ENCODE data around the gene ZBTB37.
"Not testable (repeated sequence)": the region's sequence is repeated elsewhere in the genome, so short reads cannot be mapped to it uniquely, and the experiment has no call there.

The ZBTB37 gene

GRCh38 chr1:173917635-173918493 lies 49.7 kb downstream of the ZBTB37 start:
- 100% methylated on average over 1 of the region's 12 CpGs for WGBS (ENCODE audit: extremely low coverage, insufficient coverage, low lambda C conversion rate)
- Histone ChIP-seq H3K27ac (ENCODE audit: low read depth, low read length) (no peak overlapping the region), H3K79me2 (ENCODE audit: control insufficient read depth, insufficient read depth, low read length) (no peaks in the 10 kb centered on the region), H3K4ac (ENCODE audit: low read depth, low read length) (no peak overlapping the region), H3K4me3 (ENCODE audit: low read length) (no peak overlapping the region), H2AK5ac (ENCODE audit: low read length) (no peak overlapping the region), H3K27me3 (ENCODE audit: insufficient read depth, low read length, poor library complexity) (no peaks in the 10 kb centered on the region), H3K36me3 (ENCODE audit: control insufficient read depth, insufficient read depth, low read length) (no peaks in the 10 kb centered on the region), H3K9ac (ENCODE audit: low read length) (no peak overlapping the region), H3K4me1 (ENCODE audit: control insufficient read depth, low read depth, low read length) (no peaks in the 10 kb centered on the region), H2BK15ac (replicated peaks; ENCODE audit: low read depth) (no peak overlapping the region), H2BK5ac (ENCODE audit: low read length) (no peak overlapping the region), H4K8ac (ENCODE audit: low read depth, low read length) (no peak overlapping the region), H2BK120ac (ENCODE audit: low read depth, low read length) (no peak overlapping the region), H3K79me1 (ENCODE audit: low read length) (no peaks in the 10 kb centered on the region), H3K23ac (ENCODE audit: low read length) (no peak overlapping the region), H4K5ac (ENCODE audit: low read length) (no peak overlapping the region), H3K18ac (ENCODE audit: low read length) (no peak overlapping the region), H3K56ac (ENCODE audit: low read length) (no peak overlapping the region), H3K4me2 (ENCODE audit: low read length) (no peak overlapping the region)
- DNase-seq = no peak

- Histone ChIP-seq H2AK5ac (ENCODE audit: low read length) (no peak overlapping the region), H2BK5ac (ENCODE audit: low read length) (no peak overlapping the region), H3K4ac (ENCODE audit: low read depth, low read length) (no peak overlapping the region), H3K4me1 (ENCODE audit: control insufficient read depth, low read depth, low read length) (no peaks in the 10 kb centered on the region), H3K27me3 (ENCODE audit: insufficient read depth, low read length, poor library complexity) (no peaks in the 10 kb centered on the region), H3K4me3 (ENCODE audit: low read length) (no peak overlapping the region), H2BK120ac (ENCODE audit: low read depth, low read length) (no peak overlapping the region), H3K36me3 (ENCODE audit: control insufficient read depth, insufficient read depth, low read length) (no peaks in the 10 kb centered on the region), H4K5ac (ENCODE audit: low read length) (no peak overlapping the region), H2BK15ac (replicated peaks; ENCODE audit: low read depth) (no peak overlapping the region), H3K56ac (ENCODE audit: low read length) (no peak overlapping the region), H3K4me2 (ENCODE audit: low read length) (no peak overlapping the region), H4K8ac (ENCODE audit: low read depth, low read length) (no peak overlapping the region), H3K9ac (ENCODE audit: low read length) (no peak overlapping the region), H3K23ac (ENCODE audit: low read length) (no peak overlapping the region), H3K27ac (ENCODE audit: low read depth, low read length) (no peak overlapping the region), H3K18ac (ENCODE audit: low read length) (no peak overlapping the region), H3K79me2 (ENCODE audit: control insufficient read depth, insufficient read depth, low read length) (no peaks in the 10 kb centered on the region), H3K79me1 (ENCODE audit: low read length) (no peaks in the 10 kb centered on the region)
- WGBS (ENCODE audit: extremely low coverage, insufficient coverage, low lambda C conversion rate) = no CpG with 5 or more reads among the region's 5 CpGs
- DNase-seq = peak; percentile 10
Measured at GRCh38 chr1:173920861-173921260, 52.7 kb downstream of the ZBTB37 start.

DNA sequence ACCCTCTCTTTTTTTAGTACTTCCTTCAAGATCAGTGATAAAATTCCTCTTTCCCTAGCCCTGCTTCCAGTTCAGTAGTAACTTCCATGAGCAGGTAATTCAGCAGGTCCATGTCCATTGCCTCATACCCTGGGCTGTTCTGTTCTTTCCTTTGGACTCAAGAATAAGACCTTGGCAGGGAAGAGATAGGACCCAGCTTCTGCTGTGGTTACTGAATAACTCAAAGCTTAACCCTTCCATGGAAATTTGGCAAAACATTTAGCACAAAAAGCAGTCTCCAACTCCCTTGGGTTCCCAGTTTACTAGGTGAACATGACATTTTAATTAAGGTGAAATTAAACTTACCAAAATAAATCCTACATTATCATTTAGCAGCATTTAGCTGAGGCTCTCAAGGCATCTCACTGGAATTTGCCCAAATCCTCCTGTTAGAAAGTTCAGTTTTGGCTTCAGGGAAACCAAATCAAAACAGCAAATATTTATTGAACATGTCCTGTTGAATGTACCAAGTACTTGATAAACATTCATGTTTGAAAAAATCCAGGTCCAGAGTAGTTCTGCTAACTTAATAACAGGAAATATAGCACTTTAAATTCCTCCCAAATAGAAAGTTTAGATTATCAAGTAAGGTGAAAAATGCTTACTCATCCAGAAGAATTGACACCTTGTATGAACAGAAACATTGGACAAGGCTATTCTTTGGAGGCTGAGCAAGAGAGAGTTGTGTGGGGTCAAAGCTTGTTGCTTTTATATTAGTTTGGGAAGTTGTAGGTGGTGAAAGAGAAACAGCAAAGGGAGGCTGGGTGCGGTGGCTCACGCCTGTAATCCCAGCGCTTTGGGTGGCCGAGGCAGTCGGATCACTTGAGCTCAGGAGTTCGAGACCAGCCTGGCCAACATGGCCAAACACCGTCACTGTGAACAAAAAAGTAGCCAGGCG lies 57.4 kb downstream of the ZBTB37 start:
- H2BK120ac ChIP-seq (ENCODE audit: low read depth, low read length) = no peak overlapping the region
- no peak overlapping the region for H3K9ac ChIP-seq (ENCODE audit: low read length)
- H3K27ac ChIP-seq (ENCODE audit: low read depth, low read length) = no peak overlapping the region
- no peak overlapping the region for H3K4me2 ChIP-seq (ENCODE audit: low read length)
- H2BK15ac ChIP-seq (replicated peaks; ENCODE audit: low read depth) = no peak overlapping the region
- no peak overlapping the region for H2AK5ac ChIP-seq (ENCODE audit: low read length)
- no peak overlapping the region for H3K23ac ChIP-seq (ENCODE audit: low read length)
- H3K79me2 ChIP-seq (ENCODE audit: control insufficient read depth, insufficient read depth, low read length) = no peaks in the 10 kb centered on the region
- DNase-seq = no peak
- no peak overlapping the region for H3K18ac ChIP-seq (ENCODE audit: low read length)
- H2BK5ac ChIP-seq (ENCODE audit: low read length) = no peak overlapping the region
- H4K8ac ChIP-seq (ENCODE audit: low read depth, low read length) = no peak overlapping the region
- H3K27me3 ChIP-seq (ENCODE audit: insufficient read depth, low read length, poor library complexity) = no peaks in the 10 kb centered on the region
- H3K4me3 ChIP-seq (ENCODE audit: low read length) = no peak overlapping the region
- H3K36me3 ChIP-seq (ENCODE audit: control insufficient read depth, insufficient read depth, low read length) = no peaks in the 10 kb centered on the region
- H3K4me1 ChIP-seq (ENCODE audit: control insufficient read depth, low read depth, low read length) = no peaks in the 10 kb centered on the region
- no CpG with 5 or more reads among the region's 8 CpGs for WGBS (ENCODE audit: extremely low coverage, insufficient coverage, low lambda C conversion rate)
- H3K79me1 ChIP-seq (ENCODE audit: low read length) = no peaks in the 10 kb centered on the region
- no peak overlapping the region for H3K4ac ChIP-seq (ENCODE audit: low read depth, low read length)
- H3K56ac ChIP-seq (ENCODE audit: low read length) = no peak overlapping the region
- H4K5ac ChIP-seq (ENCODE audit: low read length) = no peak overlapping the region

DNA sequence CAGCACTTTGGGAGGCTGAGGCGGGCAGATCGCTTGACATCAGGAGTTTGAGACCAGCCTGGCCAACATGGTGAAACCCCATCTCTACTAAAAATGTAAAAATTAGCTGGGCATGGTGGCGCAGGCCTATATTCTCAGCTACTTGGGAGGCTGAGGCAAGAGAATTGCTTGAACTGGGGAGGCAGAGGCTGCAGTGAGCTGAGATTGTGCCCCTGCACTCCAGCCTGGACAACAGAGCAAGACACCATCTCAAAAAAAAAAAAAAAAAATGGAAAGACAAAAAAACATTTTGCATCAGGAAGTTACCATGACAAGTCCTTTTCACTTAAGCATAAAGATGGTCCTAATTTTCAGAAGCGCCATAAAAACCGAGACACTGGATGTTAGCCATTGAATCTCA lies 62.4 kb downstream of the ZBTB37 start:
- H4K8ac ChIP-seq (ENCODE audit: low read depth, low read length); H3K79me1 ChIP-seq (ENCODE audit: low read length); H3K9ac ChIP-seq (ENCODE audit: low read length); H3K4me2 ChIP-seq (ENCODE audit: low read length); H4K5ac ChIP-seq (ENCODE audit: low read length); H3K4ac ChIP-seq (ENCODE audit: low read depth, low read length); H2BK15ac ChIP-seq (replicated peaks; ENCODE audit: low read depth); H2AK5ac ChIP-seq (ENCODE audit: low read length); H3K27me3 ChIP-seq (ENCODE audit: insufficient read depth, low read length, poor library complexity); H3K23ac ChIP-seq (ENCODE audit: low read length); H2BK120ac ChIP-seq (ENCODE audit: low read depth, low read length); H3K18ac ChIP-seq (ENCODE audit: low read length); H3K79me2 ChIP-seq (ENCODE audit: control insufficient read depth, insufficient read depth, low read length); H2BK5ac ChIP-seq (ENCODE audit: low read length); H3K36me3 ChIP-seq (ENCODE audit: control insufficient read depth, insufficient read depth, low read length); H3K4me3 ChIP-seq (ENCODE audit: low read length); H3K4me1 ChIP-seq (ENCODE audit: control insufficient read depth, low read depth, low read length); H3K56ac ChIP-seq (ENCODE audit: low read length); DNase-seq; H3K27ac ChIP-seq (ENCODE audit: low read depth, low read length): not testable (repeated sequence)
- WGBS (ENCODE audit: extremely low coverage, insufficient coverage, low lambda C conversion rate) = no CpG with 5 or more reads among the region's 5 CpGs

GRCh38 chr1:173934440-173934839 lies 66.3 kb downstream of the ZBTB37 start:
- no peak overlapping the region for H2BK120ac ChIP-seq (ENCODE audit: low read depth, low read length)
- H2BK15ac ChIP-seq (replicated peaks; ENCODE audit: low read depth) = no peak overlapping the region
- no peak overlapping the region for H3K23ac ChIP-seq (ENCODE audit: low read length)
- no peak overlapping the region for H3K27ac ChIP-seq (ENCODE audit: low read depth, low read length)
- no peak overlapping the region for H3K4ac ChIP-seq (ENCODE audit: low read depth, low read length)
- H3K56ac ChIP-seq (ENCODE audit: low read length) = no peak overlapping the region
- no peak overlapping the region for H3K18ac ChIP-seq (ENCODE audit: low read length)
- H4K5ac ChIP-seq (ENCODE audit: low read length) = no peak overlapping the region
- no peak overlapping the region for H4K8ac ChIP-seq (ENCODE audit: low read depth, low read length)
- H3K36me3 ChIP-seq (ENCODE audit: control insufficient read depth, insufficient read depth, low read length) = no peaks in the 10 kb centered on the region
- H2AK5ac ChIP-seq (ENCODE audit: low read length) = no peak overlapping the region
- H3K79me1 ChIP-seq (ENCODE audit: low read length) = no peaks in the 10 kb centered on the region
- H3K79me2 ChIP-seq (ENCODE audit: control insufficient read depth, insufficient read depth, low read length) = no peaks in the 10 kb centered on the region
- no peaks in the 10 kb centered on the region for H3K27me3 ChIP-seq (ENCODE audit: insufficient read depth, low read length, poor library complexity)
- no peaks in the 10 kb centered on the region for H3K4me1 ChIP-seq (ENCODE audit: control insufficient read depth, low read depth, low read length)
- H2BK5ac ChIP-seq (ENCODE audit: low read length) = no peak overlapping the region
- H3K4me2 ChIP-seq (ENCODE audit: low read length) = no peak overlapping the region
- peak; percentile 7 for DNase-seq
- no peak overlapping the region for H3K4me3 ChIP-seq (ENCODE audit: low read length)
- WGBS (ENCODE audit: extremely low coverage, insufficient coverage, low lambda C conversion rate) = no CpG with 5 or more reads among the region's 1 CpG
- H3K9ac ChIP-seq (ENCODE audit: low read length) = no peak overlapping the region
